ENCODE results near the gene UGDH.
"Not testable (repeated sequence)": the region's sequence is repeated elsewhere in the genome, so short reads cannot be mapped to it uniquely, and the experiment has no call there.

Gene UGDH

DNA sequence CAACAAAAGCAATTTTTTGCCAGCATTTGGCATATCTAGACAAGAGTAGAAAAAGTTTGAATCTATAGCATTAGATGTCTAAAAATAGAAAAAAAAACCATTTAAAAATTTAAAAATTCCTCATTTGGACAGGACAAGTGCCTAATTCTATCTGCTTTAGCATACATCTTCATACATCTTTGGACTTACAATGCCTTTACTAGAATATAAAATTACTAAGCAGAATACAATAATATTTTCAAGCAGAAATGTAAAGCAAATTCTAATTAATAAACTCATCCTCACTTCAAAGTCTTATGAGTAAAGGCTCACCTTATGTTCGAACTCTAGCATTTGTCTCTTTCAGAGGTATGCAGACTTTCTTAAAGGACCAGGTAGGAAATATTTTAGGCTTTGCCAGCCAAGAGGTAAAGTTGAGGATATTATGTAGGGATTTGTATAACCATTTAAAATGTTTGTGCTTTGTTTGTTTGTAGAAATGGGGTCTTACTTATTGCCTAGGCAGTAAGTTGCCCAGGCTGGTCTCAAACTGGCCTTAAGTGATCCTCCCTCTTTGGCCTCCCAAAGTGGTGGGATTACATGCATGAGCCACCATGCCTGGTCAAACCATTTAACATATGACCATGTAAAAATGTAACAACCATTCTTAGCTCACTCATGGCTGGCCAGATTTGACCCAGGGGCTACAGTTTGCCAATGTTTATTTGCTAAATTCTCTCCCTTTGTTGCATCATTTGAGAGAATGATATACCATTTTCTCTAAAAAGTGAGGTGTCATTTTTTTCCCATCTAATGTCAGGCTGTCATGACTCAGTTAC, 29.1 kb downstream of the UGDH start:
- in situ Hi-C loops (cut with MboI; ENCODE audit: low sequenced_read_pairs) = no loop called here

DNA sequence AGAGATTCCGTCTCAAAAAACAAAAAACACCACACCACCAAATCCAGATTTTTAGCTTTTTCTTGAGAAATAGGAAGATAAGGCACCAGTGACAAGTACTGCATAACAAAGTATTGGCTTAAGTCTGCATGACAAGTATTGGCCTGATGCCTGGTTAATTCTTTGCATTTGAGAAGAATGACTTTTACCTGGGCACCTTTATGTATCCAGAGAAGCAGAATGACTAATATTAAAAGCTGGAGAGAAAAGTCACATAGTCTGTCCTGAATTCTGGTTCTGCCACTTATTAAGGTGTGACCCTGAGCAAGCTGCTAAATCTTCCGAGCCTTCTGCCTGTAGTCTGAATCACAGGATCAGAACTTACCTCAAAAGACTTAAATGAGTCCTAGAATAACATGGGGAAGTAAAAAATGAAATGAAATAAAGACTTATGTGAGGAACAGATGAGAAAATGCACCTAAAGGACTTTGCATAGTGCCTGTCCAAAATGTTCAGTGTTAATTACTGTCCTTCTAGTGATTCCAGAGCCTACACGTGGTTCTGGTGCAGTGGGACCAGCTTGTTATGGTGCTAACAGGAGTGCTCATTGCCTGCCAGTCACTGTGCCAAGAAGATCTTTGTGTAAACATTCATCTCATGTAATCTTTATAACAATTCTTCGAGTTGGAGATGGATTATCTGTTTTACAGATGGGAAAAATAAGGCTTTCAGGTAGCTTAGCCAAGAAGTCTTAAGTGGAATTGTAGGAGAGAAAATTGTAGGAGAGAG, 31.6 kb downstream of the UGDH start:
- in situ Hi-C loops (cut with MboI; ENCODE audit: low sequenced_read_pairs) = no loop called here

DNA sequence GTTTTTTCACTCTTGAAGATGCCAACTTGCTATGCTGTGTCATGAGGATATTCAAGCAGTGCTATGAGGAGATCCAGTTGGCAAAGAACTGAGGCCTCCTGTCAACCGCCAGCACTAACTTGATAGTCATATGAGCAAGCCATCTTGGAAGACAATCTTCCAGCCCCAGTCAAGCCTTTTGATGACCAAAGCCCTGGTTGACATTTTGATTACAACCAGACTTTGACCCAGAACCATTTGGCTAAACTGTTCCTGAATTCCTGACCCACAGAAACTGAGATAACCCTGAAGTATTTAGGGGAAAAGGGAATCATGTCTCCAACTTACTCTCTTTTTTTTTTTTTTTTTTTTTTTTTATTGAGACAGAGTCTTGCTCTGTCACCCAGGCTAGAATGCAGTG, 32.9 kb downstream of the UGDH start:
- in situ Hi-C loops (cut with MboI; ENCODE audit: low sequenced_read_pairs) = no loop called here

DNA sequence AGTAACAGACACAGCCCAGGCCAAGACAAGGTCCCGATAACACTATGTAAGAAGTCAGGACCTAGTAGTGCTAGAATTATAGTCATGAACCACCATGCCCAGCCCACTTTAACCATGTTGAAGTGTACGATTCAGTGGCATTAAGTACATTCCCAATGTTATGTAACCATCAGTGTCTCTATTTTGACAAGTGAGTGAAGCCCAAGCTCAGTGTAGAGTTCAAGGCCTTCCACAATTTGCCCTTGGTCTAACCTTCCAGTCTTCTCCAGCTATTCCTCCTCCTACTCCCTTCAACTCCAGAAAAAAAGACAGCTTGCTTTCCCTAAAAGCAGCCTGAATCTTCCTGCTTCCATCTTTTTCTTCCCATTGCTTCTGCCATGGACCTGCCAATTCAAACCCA, 36.9 kb downstream of the UGDH start:
- in situ Hi-C loops (cut with MboI; ENCODE audit: low sequenced_read_pairs) = no loop called here

DNA sequence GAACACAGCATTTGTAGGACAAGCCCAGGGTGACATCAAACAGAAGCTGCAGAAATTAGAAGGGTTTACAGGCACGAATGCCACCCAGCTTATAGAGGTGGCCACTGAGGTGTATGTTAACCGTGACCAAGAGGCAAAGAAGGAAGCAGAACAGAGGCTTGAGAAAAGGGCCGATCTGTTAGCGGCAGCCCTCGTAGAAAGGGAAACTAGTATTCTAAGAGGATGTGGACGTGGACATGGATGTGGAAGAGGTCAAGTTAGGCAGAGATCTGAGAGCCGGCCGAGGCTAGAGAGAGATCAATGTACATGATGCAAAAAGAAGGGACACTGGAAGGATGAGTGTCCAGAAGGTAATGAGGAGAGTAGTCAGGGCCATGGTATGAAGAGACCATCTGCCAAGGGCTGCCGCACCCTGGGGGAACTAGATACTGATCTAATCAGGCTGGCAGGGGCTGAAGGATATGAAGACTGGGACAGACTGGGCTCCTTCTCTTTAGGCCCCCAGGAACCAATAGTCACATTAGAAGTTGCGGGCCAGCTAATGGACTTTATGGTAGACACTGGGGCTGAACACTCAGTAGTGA, 40.9 kb downstream of the UGDH start:
- in situ Hi-C loops (cut with MboI; ENCODE audit: low sequenced_read_pairs) = no loop called here

DNA sequence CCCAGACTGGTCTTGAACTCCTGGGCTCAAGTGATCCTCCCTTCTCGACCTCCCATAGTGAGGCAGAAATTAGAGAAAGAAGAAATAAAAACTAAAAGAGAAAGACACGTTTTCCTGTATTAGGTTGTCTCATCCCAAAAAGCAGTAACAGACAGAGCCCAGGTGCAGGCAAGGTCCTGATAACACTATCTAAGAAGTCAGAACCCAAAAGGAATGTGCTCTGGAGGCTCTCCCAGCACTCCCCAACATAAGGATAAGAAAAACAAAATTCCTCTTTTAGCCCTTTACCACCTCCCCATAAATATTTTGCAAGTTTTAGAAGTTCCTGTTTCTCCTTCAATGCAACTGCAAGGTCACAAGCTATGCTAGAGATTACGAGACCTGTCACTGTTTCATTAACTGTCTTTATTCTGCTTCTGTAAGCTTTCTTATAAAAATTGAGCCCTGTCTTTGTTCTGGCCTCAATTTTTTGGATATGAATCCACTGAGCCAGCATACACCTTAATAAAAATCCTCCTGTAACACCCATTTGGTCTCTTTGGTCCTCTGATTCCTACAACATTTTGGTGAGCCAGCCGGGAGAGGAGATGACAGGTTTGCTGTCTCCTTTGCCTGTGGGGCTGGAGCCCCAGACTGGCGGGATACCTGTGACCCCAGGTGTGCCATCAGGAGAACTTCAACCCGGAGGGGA, 42.5 kb downstream of the UGDH start:
- in situ Hi-C loops (cut with MboI; ENCODE audit: low sequenced_read_pairs) = no loop called here

DNA sequence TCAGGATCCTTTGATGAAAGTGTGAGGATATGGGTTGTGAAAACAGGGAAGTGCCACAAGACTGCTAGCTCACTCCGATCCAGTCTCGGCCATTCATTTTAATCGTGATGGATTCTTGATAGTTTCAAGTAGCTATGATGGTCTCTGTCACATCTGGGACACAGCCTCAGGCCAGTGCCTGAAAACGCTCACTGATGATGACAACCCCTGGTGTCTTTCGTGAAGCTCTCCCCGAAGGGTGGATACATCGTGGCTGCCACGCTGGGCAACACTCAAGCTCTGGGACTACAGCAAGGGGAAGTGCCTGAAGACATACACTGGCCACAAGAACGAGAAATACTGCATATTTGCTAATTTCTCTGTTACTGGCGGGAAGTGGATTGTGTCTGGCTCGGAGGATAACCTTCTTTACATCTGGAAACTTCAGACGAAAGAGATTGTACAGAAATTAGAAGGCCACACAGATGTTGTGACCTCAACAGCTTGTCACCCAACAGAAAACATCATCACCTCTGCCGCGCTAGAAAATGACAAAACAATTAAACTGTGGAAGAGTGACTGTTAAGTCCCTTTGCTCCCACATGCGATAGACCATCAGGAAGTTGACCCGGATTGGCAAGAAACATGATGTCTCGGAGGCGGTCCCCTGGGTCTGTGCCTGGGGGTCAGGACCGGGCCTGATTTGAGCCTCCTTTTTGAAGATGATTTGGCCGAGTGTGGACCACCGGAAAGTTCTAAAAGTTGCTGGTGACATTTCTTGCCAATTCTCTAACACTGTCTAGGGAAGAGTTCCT, 46.1 kb downstream of the UGDH start:
- in situ Hi-C loops (cut with MboI; ENCODE audit: low sequenced_read_pairs) = no loop called here

DNA sequence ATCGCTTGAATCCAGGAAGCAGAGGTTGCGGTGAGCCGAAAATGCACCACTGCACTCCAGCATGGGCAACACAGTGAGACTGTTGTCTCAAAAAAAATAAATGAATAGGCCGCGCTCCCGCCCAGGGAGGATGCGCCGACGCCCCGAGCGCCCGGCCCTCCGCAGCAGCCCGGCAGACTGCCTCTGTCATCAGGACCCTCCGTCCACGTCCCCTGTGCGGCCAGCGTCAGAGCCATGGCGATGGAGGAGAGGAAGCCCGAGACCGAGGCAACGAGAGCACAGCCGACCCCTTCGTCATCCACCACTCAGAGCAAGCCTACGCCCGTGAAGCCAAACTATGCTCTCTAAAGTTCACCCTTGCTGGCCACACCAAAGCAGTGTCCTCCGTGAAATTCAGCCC, 47.0 kb downstream of the UGDH start:
- in situ Hi-C loops (cut with MboI; ENCODE audit: low sequenced_read_pairs) = no loop called here

DNA sequence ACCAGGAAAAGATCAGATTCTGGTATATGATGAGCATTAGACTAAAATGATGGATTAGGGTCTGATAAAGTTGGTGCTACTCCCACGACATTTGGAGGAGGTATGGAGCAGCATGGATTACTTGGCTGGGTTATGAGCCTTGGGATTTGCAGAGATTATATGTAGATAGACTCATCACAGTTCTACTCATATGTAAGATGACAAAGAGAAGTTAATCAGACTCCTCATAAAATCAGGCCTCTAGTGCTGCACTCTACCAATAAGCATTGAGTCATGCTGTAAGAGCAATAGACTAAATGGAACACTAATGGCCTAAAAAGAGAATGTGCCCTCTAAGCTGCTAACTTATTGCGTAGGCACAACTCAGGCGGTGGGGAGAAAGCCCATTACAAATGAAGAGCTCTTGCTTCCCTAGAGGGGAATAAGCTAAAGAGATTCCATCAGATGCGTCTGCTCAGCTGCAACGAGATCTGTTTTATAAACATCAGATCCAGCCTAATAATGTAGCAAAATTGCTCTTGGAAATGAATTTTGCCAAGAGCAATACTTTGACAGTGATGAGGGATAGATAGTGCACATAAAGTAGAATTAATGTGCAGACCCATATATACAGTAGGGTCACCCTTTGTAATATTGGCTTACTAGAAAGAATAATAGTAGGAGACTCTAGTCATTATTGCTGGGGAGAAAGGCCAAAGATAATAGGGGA, 50.9 kb downstream of the UGDH start:
- in situ Hi-C loops (cut with MboI; ENCODE audit: low sequenced_read_pairs) = no loop called here

DNA sequence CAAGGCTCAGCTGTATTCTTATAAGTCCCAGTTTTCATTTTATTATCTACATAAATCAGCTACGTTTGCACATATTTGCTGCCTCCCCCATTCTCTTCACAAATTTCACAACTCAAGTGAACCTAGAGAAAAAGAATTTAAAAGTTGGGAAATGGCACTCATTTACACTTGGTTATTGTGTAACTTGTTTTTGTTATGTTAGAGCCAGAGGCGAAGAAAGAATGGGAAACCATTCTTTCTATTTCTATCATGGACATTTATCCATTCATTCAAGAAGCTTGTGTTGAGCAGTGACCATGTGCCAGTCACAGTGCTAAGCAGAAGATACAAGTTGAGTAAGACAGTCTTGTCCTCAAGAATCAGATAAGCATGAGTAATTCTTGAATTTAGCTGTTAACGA, 54.8 kb downstream of the UGDH start:
- in situ Hi-C loops (cut with MboI; ENCODE audit: low sequenced_read_pairs) = no loop called here

DNA sequence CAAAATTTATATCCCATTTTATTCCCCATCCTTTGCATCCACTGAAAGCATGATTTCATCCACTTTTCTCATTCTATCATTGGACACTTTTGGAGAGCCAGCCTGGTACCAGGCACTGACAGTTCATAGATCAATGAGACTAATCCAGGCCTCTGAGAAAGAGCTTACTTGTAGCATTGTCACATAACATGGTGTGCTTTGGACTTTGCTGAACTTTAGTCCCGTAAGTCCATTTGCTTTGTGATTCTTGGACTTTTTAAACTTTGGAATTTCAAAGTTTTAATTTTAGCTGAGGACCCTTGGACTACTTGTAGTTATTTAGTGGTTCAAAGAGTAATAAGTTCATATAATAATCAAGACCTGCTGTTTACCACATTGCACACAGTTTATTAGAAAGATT, 56.8 kb downstream of the UGDH start:
- in situ Hi-C loops (cut with MboI; ENCODE audit: low sequenced_read_pairs) = no loop called here

DNA sequence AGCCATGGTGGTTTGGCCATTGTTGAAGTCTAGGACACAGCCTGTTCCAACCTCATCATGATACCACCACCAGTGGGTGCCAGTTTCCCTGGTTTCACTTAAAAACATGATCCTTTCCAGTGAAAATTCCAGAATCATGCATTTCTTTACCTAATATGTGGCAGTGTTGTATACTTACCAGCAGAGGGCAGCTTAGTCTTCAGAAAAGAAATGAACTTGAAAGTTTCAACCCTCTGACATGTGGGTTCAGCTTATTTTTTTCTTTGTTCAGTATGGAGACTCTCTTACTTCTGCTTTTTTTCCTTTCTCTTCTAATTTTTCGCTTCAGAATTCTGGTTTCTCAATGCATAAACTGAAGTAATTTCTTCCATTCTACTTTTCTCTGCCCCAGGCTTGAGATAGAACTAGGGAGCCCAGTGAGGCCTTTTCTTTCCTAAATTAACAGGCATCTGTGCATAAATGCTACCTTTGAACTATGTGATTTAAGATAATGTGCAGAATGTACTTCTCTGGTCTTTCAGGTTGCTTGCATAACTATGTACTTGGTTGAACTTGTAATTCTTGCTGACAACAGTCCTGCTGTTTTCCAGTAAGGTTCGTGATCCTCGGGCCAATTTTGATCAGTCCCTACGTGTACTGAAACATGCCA, 57.7 kb downstream of the UGDH start:
- in situ Hi-C loops (cut with MboI; ENCODE audit: low sequenced_read_pairs) = no loop called here

DNA sequence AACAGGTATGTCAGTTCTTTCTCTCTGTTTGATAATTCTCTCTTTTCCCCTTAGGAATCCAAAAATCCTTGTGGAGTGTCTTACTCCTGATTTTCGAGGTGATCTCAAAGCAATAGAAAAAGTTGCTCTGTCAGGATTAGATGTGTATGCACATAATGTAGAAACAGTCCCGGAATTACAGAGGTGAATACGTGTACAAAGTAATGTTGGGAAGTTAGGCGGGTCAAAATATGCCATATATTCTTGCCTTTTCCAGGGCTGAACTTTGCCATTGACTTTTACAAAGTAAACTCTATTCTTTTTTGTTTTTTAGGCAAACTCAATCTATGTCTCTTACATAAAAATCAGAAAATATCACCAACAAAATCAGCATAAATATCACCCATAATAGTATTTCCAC, 59.8 kb downstream of the UGDH start:
- in situ Hi-C loops (cut with MboI; ENCODE audit: low sequenced_read_pairs) = no loop called here

DNA sequence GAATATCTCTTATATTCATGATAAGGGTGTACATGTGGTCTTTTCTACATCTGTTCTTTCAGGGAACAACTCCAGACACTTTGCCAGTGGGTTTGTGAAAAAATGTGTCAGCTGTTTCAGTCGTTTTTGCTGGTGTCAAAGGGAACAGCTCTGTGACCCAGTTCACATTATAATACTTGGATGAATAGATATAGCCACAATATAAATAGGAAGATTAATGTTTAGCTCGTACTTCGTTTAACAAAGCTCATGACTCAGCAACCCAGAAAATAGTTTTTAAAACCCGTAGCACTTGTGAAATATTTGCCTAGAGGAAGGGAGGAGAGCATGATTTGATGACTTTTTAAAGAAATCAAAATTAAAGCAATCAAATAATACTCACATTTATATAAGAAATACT, 60.5 kb downstream of the UGDH start:
- in situ Hi-C loops (cut with MboI; ENCODE audit: low sequenced_read_pairs) = no loop called here

DNA sequence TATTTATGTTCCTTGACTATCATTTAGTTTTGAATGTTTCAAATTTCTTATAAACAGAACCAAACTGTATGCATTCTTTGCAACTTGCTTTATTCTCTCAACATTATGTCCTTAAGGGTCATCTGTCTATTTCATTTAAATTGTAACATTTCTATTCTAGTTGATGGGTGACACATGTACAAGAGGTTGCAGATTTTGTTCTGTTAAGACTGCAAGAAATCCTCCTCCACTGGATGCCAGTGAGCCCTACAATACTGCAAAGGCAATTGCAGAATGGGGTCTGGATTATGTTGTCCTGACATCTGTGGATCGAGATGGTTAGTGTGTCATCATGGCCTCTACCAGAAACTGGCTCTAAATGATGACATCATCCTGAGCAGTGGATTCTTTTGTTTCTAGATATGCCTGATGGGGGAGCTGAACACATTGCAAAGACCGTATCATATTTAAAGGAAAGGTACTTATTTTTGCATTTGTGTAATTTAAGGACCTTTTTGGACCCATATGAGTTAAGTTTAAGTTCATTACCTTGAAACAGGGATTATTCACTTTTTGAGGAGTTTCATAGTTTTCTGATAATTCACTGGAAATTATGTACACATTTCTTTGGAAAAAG, 62.2 kb downstream of the UGDH start:
- in situ Hi-C loops (cut with MboI; ENCODE audit: low sequenced_read_pairs) = no loop called here

DNA sequence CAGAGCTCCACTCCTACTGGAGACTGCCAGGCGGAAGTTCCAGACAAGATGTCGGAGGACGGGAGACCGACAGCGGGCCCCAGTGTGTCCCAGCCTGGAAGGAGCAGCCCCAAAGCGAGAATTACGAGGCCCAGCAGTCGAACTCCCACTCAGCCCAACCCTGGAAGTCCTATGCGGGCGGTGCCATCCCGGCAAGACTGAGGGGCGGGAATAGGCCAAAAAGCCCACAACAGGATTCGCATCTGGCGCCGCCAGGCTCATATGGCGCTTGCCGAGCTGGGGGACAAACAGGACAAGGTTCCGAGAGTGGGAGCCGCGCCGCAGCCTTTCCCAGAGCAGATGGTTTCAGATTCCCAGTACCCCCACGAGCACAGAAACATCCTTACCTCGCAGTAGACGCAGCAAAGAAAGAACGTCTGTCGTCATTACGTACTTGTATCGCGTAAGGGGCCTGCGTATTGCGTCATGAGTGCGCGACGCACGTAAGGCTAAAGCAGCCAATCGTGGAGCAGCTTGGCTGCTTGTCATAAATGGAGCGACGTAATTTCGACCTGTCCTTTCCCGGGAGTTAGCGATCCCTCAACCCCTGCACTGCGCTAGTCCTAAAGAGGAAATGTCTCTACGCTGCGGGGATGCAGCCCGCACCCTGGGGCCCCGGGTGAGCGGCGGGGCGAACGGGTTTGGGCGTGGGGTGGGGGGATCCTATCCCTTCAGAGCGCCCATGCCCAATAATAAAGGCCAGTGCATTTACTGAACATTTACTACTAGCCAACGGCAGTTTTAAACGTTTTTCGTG, 68.5 kb downstream of the UGDH start, which contains the start of the genes LIAS and RPL9:
Gene LIAS (plus strand): TSS at position 552 of the 796 bp plus-strand sequence. CDS start 62 bp downstream, at position 614.
Gene RPL9 (minus strand): TSS at position 418 of the 796 bp plus-strand sequence. CDS start 483 bp downstream, outside the sequence.
- in situ Hi-C loops (cut with MboI; ENCODE audit: low sequenced_read_pairs) = no loop called here

DNA sequence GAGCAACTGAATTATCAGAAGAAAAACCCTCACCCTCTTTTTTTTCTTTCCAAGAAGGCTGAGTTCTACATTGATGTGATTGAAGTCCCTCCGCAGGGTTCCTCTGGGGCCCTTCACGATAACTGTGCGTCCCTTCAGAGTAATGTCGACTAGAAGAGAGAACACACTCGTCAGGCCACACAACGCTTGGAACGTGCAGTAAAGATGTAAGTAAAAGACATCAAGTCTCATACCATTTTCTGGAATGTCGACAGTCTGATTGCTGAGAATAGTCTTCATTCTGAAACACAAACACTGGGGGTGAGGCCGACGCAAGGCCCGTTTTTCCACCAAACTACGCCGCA, 69.1 kb downstream of the UGDH start:
- in situ Hi-C loops (cut with MboI; ENCODE audit: low sequenced_read_pairs) = not testable (repeated sequence)

All from HL-60/S4 treated with phorbol 12-myristate 13-acetate at 8.2 ng/mL for 4 days and 3 days (cell line).